Upper lobe of left lung (tissue), 4 donors: ENCODE measurements around the gene KCNJ8.

Experiments
- EP300 ChIP-seq, 4 donors: sonication (generic); formaldehyde crosslinking; IDR thresholded peaks; one replicate each; pipeline ENCODE4 v1.5.1; 2017; ENCODE audit warnings: antibody characterized with exemption in 4 of 4, control low read depth in 2 of 4
- POLR2A ChIP-seq, 4 donors: fragments of 450-650 bp; IDR thresholded peaks; one replicate each; pipeline ENCODE4 v1.5.1; 2016 to 2017; ENCODE audit warnings: antibody characterized with exemption in 4 of 4, mild to moderate bottlenecking in 2 of 4
- POLR2AphosphoS5 ChIP-seq, 2 donors: sonication (generic); formaldehyde crosslinking; IDR thresholded peaks; one replicate each; pipeline ENCODE4 v1.5.1; 2017; ENCODE audit warnings: antibody characterized with exemption in 2 of 2
- TF ChIP-seq, protein P1 (sequence below), 6 experiments: fragments of 450-650 bp in 4 of 6; fragments of 200-600 bp in 2 of 6; sonication (generic) in 2 of 6; IDR thresholded peaks; one replicate each; pipeline ENCODE4 v1.5.1; 2016 to 2019; ENCODE audit warnings: antibody characterized with exemption in 6 of 6

DNA sequence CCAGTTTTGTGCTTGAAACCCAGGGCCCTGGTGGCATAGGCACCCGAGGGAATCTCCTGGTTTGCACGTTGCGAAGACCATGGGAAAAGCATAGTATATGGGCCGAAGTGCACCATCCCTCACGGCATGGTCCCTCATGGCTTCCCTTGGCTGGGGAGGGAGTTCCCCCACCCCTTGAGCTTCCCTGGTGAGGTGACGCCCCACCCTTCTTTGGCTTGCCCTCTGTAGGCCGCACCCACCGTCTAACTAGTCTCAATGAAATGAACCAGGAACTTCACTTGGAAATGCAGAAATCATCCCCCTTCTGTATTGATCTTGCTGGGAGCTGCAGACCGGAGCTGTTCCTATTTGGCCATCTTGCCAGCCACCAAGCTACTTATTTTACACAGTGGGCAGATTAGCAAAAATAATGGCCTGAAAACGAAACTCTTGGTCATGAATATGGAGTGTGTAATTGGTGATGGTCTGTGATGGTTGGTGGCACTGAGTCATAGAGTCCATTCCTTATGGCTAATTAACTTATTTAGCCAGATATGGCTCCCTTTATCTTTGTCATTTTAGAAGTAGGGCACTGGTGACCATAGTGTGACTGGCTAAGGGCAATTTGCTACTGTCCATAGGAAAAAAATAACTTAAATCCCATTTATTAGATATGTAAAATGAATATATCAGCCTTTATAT is 21.3 kb upstream of the KCNJ8 start:
- TF ChIP-seq, protein P1, sequence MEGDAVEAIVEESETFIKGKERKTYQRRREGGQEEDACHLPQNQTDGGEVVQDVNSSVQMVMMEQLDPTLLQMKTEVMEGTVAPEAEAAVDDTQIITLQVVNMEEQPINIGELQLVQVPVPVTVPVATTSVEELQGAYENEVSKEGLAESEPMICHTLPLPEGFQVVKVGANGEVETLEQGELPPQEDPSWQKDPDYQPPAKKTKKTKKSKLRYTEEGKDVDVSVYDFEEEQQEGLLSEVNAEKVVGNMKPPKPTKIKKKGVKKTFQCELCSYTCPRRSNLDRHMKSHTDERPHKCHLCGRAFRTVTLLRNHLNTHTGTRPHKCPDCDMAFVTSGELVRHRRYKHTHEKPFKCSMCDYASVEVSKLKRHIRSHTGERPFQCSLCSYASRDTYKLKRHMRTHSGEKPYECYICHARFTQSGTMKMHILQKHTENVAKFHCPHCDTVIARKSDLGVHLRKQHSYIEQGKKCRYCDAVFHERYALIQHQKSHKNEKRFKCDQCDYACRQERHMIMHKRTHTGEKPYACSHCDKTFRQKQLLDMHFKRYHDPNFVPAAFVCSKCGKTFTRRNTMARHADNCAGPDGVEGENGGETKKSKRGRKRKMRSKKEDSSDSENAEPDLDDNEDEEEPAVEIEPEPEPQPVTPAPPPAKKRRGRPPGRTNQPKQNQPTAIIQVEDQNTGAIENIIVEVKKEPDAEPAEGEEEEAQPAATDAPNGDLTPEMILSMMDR (IDR thresholded peaks at IDR 0.05): no peak
- no peak for TF ChIP-seq POLR2AphosphoS5 (IDR thresholded peaks at IDR 0.05)
- TF ChIP-seq POLR2A (IDR thresholded peaks at IDR 0.05): no peak
- no peak for TF ChIP-seq EP300 (IDR thresholded peaks at IDR 0.05)
